ENCODE results near the gene DBH. TPM values are rescaled to one million over a fixed set of nuclear protein-coding genes. Genes with fewer than 3 reads are reported as not detected.

The DBH gene
- total and polyA plus RNA-seq, 2 of the 13 experiments (the other 11 are each of a cell fraction or from before 2014, with no cell fraction given), result not detected

- TF ChIP-seq MYPOP (CRISPR knock-in tag; IDR thresholded peaks at IDR 0.05), result 0 out of 2 replicates have a peak, but pooled peaks have one; percentile 30
- TF ChIP-seq, protein P1, sequence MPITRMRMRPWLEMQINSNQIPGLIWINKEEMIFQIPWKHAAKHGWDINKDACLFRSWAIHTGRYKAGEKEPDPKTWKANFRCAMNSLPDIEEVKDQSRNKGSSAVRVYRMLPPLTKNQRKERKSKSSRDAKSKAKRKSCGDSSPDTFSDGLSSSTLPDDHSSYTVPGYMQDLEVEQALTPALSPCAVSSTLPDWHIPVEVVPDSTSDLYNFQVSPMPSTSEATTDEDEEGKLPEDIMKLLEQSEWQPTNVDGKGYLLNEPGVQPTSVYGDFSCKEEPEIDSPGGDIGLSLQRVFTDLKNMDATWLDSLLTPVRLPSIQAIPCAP (CRISPR knock-in tag; IDR thresholded peaks at IDR 0.05; ENCODE audit: low read depth), result no peak
- TF ChIP-seq ZNF747 (CRISPR knock-in tag; IDR thresholded peaks at IDR 0.05; ENCODE audit: borderline replicate concordance), result peak; percentile 11; the same call in 1 of the 2 replicates
- TF ChIP-seq ZNF501 (CRISPR knock-in tag; IDR thresholded peaks at IDR 0.05), result peak; percentile 75; the same call in 1 of the 2 replicates
- peak; percentile 74 for TF ChIP-seq ZNF331 (CRISPR knock-in tag; IDR thresholded peaks at IDR 0.05)
- no peak for TF ChIP-seq ZBTB40 (IDR thresholded peaks at IDR 0.05)
- TF ChIP-seq ZBTB40 (CRISPR knock-in tag; IDR thresholded peaks at IDR 0.05), result 0 out of 2 replicates have a peak, but pooled peaks have one; percentile 3
- TF ChIP-seq ZNF282 (IDR thresholded peaks at IDR 0.05; ENCODE audit: partially characterized antibody), result no peak
- TF ChIP-seq ZNF264 (CRISPR knock-in tag; IDR thresholded peaks at IDR 0.05), result peak; percentile 76; the same call in 1 of the 2 replicates
- TF ChIP-seq MXI1 (IDR thresholded peaks at IDR 0.05; ENCODE audit: borderline replicate concordance, low read depth, low read length), result peak; percentile 41; the same call in 1 of the 3 replicates
- TF ChIP-seq, protein P2, sequence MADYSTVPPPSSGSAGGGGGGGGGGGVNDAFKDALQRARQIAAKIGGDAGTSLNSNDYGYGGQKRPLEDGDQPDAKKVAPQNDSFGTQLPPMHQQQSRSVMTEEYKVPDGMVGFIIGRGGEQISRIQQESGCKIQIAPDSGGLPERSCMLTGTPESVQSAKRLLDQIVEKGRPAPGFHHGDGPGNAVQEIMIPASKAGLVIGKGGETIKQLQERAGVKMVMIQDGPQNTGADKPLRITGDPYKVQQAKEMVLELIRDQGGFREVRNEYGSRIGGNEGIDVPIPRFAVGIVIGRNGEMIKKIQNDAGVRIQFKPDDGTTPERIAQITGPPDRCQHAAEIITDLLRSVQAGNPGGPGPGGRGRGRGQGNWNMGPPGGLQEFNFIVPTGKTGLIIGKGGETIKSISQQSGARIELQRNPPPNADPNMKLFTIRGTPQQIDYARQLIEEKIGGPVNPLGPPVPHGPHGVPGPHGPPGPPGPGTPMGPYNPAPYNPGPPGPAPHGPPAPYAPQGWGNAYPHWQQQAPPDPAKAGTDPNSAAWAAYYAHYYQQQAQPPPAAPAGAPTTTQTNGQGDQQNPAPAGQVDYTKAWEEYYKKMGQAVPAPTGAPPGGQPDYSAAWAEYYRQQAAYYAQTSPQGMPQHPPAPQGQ (CRISPR knock-in tag; IDR thresholded peaks at IDR 0.05; ENCODE audit: borderline replicate concordance), result no peak
- TF ChIP-seq ZNF883 (CRISPR knock-in tag; IDR thresholded peaks at IDR 0.05; ENCODE audit: not compliant biosample characterization), result peak; percentile 57
- peak; percentile 96 for TF ChIP-seq ZMYM2 (CRISPR knock-in tag; IDR thresholded peaks at IDR 0.05)
- TF ChIP-seq MAX (IDR thresholded peaks at IDR 0.05), result peak; percentile 47
Measured at GRCh38 chr9:133658442-133659431, 22.6 kb downstream of the DBH start (continued).

Data from HepG2 (cell line).